Natural killer cell treated with Interleukin-12 subunit alpha and Interleukin-12 subunit beta and Interleukin-15 and Interleukin-18, amount 100 ng/mL, for 72 hours (primary cell): ENCODE data around the gene CDK11A. TPM values are rescaled to one million over a fixed set of nuclear protein-coding genes. Genes with fewer than 3 reads are reported as not detected.
"Not testable (repeated sequence)": the region's sequence is repeated elsewhere in the genome, so short reads cannot be mapped to it uniquely, and the experiment has no call there.

Experiments
- ATAC-seq, 2 donors: fragments of 150-1000 bp; cut with Tn5 transposase in 1 of 2; sonication (Bioruptor Pico), chemical (Tn5 transposase) in 1 of 2; 2 replicates each; pipeline ENCODE4 v1.10.0; 2021
- DNase-seq: peaks from one replicate; pipeline ENCODE4 v3.0.0; 2022; ENCODE audit warnings: low spot score
- H3K27ac Mint-ChIP-seq, 2 donors: 1 replicate in 1 of 2; 2 replicates in 1 of 2; pipeline ENCODE4 v1.8.0; 2022; ENCODE audit warnings: mixed read lengths in 2 of 2, mild to moderate bottlenecking in 1 of 2, moderate library complexity in 1 of 2
- H3K27me3 Mint-ChIP-seq, 2 donors: 1 replicate in 1 of 2; 2 replicates in 1 of 2; pipeline ENCODE4 v1.8.0; 2022; ENCODE audit warnings: mixed read lengths in 2 of 2
- H3K36me3 Mint-ChIP-seq: one replicate; pipeline ENCODE4 v1.8.0; 2022; ENCODE audit warnings: mixed read lengths
- H3K4me1 Mint-ChIP-seq, 2 donors: 1 replicate in 1 of 2; 2 replicates in 1 of 2; pipeline ENCODE4 v1.8.0; 2022; ENCODE audit warnings: low read depth in 2 of 2, mixed read lengths in 2 of 2, mild to moderate bottlenecking in 1 of 2
- H3K4me3 Mint-ChIP-seq: one replicate; pipeline ENCODE4 v1.8.0; 2022; ENCODE audit warnings: mixed read lengths
- H3K9me3 Mint-ChIP-seq: 2 replicates; pipeline ENCODE4 v1.8.0; 2022; ENCODE audit warnings: mixed read lengths
- total RNA-seq, 2 donors: library from RNA; stranded (reverse); gene quantifications; one replicate each; pipeline ENCODE4 v1.2.3, GENCODE V29; 2022

Gene CDK11A
- total RNA-seq, 2 donors from 2014 or later = 75.9 to 129 TPM

- not testable (repeated sequence) for H3K4me3 Mint-ChIP-seq, DNase-seq, H3K9me3 Mint-ChIP-seq, H3K36me3 Mint-ChIP-seq, H3K27me3 Mint-ChIP-seq, H3K27ac Mint-ChIP-seq, ATAC-seq, H3K4me1 Mint-ChIP-seq
Measured at GRCh38 chr1:1662392-1662791, 61.8 kb downstream of the CDK11A start.

- H3K4me1 Mint-ChIP-seq, H3K9me3 Mint-ChIP-seq, H3K36me3 Mint-ChIP-seq, H3K27me3 Mint-ChIP-seq: not testable (repeated sequence)
- Mint-ChIP-seq H3K4me3 (peak within 1 kb of the TSS; percentile 89), H3K27ac (peak within 1 kb of the TSS; percentile 95 to 100)
- ATAC-seq (peak; percentile 97 to 98), DNase-seq (peak; percentile 95)
Measured at GRCh38 chr1:1658583-1659549, 65.3 kb downstream of the CDK11A start, which contains the start of gene CDK11B. CDK11B (minus strand) TSS chr1:1659004; CDS start chr1:1657485, 1,519 bp downstream.

Other genes with a start within 250 kb of the CDK11A start
- gene ATAD3A, start 212.2 kb downstream of the CDK11A start, total RNA-seq = 100 to 1,000 TPM in 1 of 2 donors, 10 to 100 TPM in 1; 52.7 to 126 TPM
- gene TMEM240, start 183.7 kb downstream of the CDK11A start, total RNA-seq = 1 to 10 TPM in 1 of 2 donors, not detected in 1; 1.6 TPM
- 100 to 1,000 TPM in 1 of 2 donors, 10 to 100 TPM in 1; 97.6 to 146 TPM for gene SSU72, start 149.5 kb downstream of the CDK11A start, total RNA-seq
- 1 to 10 TPM in 1 of 2 donors, under 1 TPM in 1; 0.81 to 2.4 TPM for gene FNDC10, start 124.2 kb downstream of the CDK11A start, total RNA-seq
- gene MIB2, start 108.9 kb downstream of the CDK11A start, total RNA-seq = 10 to 100 TPM; 29.3 to 43.5 TPM
- gene MMP23B, start 92.2 kb downstream of the CDK11A start, total RNA-seq = 1 to 10 TPM; 4.9 to 6.1 TPM
- gene CDK11B, start 65.4 kb downstream of the CDK11A start, total RNA-seq = 10 to 100 TPM; 37.2 to 51.7 TPM
- 10 to 100 TPM; 32.8 to 34.6 TPM for gene SLC35E2B, start 31.6 kb downstream of the CDK11A start, total RNA-seq
- gene NADK, start 54.1 kb upstream of the CDK11A start, total RNA-seq = 100 to 1,000 TPM in 1 of 2 donors, 10 to 100 TPM in 1; 89.1 to 145 TPM
- gene GNB1, start 166.7 kb upstream of the CDK11A start, total RNA-seq = 100 to 1,000 TPM; 361 to 446 TPM
- 1 to 10 TPM in 1 of 2 donors, under 1 TPM in 1; 1.00 to 1.2 TPM for gene CALML6, start 190.9 kb upstream of the CDK11A start, total RNA-seq
- gene TMEM52, start 194.9 kb upstream of the CDK11A start, total RNA-seq = under 1 TPM in 1 of 2 donors, not detected in 1; 0.43 TPM